ENCODE measurements around the gene AHCYL2.

DNA sequence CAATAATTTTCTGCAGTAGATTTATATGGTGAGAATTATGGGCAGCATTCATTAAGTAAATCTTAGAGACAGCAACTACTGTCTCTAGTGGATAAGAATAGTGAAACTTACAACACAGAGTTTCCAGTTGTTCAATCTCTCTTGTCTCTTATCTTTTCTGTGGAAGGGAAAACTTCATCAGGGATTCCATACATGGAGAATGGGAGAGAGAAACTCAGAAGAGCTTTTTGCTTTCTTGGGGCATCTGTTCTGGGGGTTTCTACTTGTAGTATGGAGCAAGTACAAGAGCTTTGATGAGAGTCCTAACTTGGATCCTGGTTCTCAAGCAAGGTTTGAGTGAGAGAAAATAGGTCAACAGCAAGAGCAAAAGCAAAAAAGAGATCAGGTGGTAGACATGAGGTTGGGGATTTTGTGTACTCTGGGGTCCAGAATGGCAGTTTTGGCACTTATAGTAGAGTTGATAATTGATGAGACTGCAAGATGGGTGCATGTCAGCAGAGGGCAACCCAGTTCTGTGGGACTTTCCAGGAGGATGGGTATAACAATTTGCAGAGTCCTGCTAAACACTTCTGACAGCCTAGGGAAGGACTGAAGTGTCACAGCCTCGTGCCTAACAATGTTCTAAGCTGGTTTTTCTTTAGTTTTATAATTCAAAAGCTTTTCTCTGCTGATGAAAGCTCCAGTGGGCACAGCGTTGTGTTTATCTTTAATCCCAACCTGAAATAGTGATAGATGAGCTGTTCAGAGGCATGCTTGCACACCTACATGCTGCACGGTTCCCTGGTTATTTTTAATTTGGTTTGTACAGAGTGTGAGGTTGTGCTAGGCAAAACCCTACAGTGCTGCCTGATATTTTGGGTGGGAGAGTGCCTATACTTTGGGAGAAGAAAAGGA is 177.4 kb downstream of the AHCYL2 start:
- TF ChIP-seq, protein P1, sequence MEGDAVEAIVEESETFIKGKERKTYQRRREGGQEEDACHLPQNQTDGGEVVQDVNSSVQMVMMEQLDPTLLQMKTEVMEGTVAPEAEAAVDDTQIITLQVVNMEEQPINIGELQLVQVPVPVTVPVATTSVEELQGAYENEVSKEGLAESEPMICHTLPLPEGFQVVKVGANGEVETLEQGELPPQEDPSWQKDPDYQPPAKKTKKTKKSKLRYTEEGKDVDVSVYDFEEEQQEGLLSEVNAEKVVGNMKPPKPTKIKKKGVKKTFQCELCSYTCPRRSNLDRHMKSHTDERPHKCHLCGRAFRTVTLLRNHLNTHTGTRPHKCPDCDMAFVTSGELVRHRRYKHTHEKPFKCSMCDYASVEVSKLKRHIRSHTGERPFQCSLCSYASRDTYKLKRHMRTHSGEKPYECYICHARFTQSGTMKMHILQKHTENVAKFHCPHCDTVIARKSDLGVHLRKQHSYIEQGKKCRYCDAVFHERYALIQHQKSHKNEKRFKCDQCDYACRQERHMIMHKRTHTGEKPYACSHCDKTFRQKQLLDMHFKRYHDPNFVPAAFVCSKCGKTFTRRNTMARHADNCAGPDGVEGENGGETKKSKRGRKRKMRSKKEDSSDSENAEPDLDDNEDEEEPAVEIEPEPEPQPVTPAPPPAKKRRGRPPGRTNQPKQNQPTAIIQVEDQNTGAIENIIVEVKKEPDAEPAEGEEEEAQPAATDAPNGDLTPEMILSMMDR (IDR thresholded peaks at IDR 0.05; ENCODE audit: insufficient read depth, low read length, poor library complexity, severe bottlenecking), result no peak
- TF ChIP-seq EZH2phosphoT487 (conservative IDR thresholded peaks at IDR 0.05; ENCODE audit: low read length), result no peak

Measured in SU-DHL-6 (cell line).